Keratinocyte (primary cell): ENCODE results near the gene SUSD3. TPM values are rescaled to one million over a fixed set of nuclear protein-coding genes. Genes with fewer than 3 reads are reported as not detected.

Experiments used
- DNase-seq: peaks from one replicate; pipeline ENCODE4 v3.0.0-alpha.2; 2011; ENCODE audit warnings: low read depth, missing footprints, low spot score
- FAIRE-seq: peaks from 2 replicates; lab custom pipeline; 2011; peaks lifted over from hg19 to GRCh38; lab: Jason Lieb, UNC
- H2AFZ ChIP-seq: 2 replicates; pipeline ENCODE4 v1.6.0; 2012; ENCODE audit warnings: low read length, control low read depth, inconsistent platforms; ENCODE audit not compliant: control insufficient read depth
- H3K27ac ChIP-seq: 2 replicates; pipeline ENCODE4 v1.5.1; 2011; ENCODE audit warnings: low read length; ENCODE audit not compliant: control insufficient read depth, insufficient read depth
- H3K27me3 ChIP-seq: 3 replicates; pipeline ENCODE4 v1.6.0; 2011; ENCODE audit warnings: low read length; ENCODE audit not compliant: control insufficient read depth, insufficient read depth; ENCODE audit errors: extremely low read depth
- H3K36me3 ChIP-seq, 2 experiments: 2 replicates in 1 of 2; 3 replicates in 1 of 2; pipeline ENCODE4 v1.5.1; 2011; ENCODE audit warnings: low read length in 2 of 2, mild to moderate bottlenecking in 1 of 2; ENCODE audit not compliant: control insufficient read depth in 2 of 2, insufficient read depth in 2 of 2; ENCODE audit errors: extremely low read depth in 1 of 2
- H3K4me1 ChIP-seq: 3 replicates; pipeline ENCODE4 v1.5.1; 2011; ENCODE audit warnings: low read length; ENCODE audit not compliant: control insufficient read depth, insufficient read depth; ENCODE audit errors: extremely low read depth
- H3K4me2 ChIP-seq: 3 replicates; pipeline ENCODE4 v1.6.0; 2011; ENCODE audit warnings: low read depth, low read length; ENCODE audit not compliant: control insufficient read depth, insufficient read depth; ENCODE audit errors: extremely low read depth
- H3K4me3 ChIP-seq, 3 experiments: fragments of 200-600 bp in 1 of 3; sonication (generic) in 1 of 3; 2 replicates in 2 of 3; 3 replicates in 1 of 3; pipeline ENCODE4 v1.5.1; 2011 to 2016; ENCODE audit warnings: low read length in 3 of 3, mild to moderate bottlenecking in 3 of 3, control low read depth in 2 of 3, inconsistent platforms in 1 of 3, low read depth in 1 of 3, mixed read lengths in 1 of 3, mixed run types in 1 of 3, moderate library complexity in 1 of 3; ENCODE audit not compliant: control insufficient read depth in 2 of 3, insufficient read depth in 2 of 3; ENCODE audit errors: extremely low read depth in 1 of 3
- H3K79me2 ChIP-seq: 2 replicates; pipeline ENCODE4 v1.6.0; 2012; ENCODE audit warnings: low read length; ENCODE audit not compliant: control insufficient read depth, insufficient read depth
- H3K9ac ChIP-seq: 3 replicates; pipeline ENCODE4 v1.6.0; 2011; ENCODE audit warnings: low read length; ENCODE audit not compliant: control insufficient read depth, insufficient read depth; ENCODE audit errors: extremely low read depth
- H3K9me1 ChIP-seq: 3 replicates; pipeline ENCODE4 v1.6.0; 2011; ENCODE audit warnings: low read length; ENCODE audit not compliant: control insufficient read depth, insufficient read depth; ENCODE audit errors: extremely low read depth
- H3K9me3 ChIP-seq: 2 replicates; pipeline ENCODE4 v1.5.1; 2012; ENCODE audit warnings: low read depth, low read length; ENCODE audit not compliant: control insufficient read depth
- H4K20me1 ChIP-seq: 3 replicates; pipeline ENCODE4 v1.6.0; 2011; ENCODE audit warnings: low read length; ENCODE audit not compliant: control insufficient read depth, insufficient read depth; ENCODE audit errors: extremely low read depth
- EZH2 ChIP-seq: IDR thresholded peaks from one replicate; pipeline ENCODE4 v1.6.1; 2012; ENCODE audit warnings: inconsistent platforms, mild to moderate bottlenecking, low read length, moderate library complexity
- dilution Hi-C: fragments of 300-500 bp; cut with MboI; formaldehyde crosslinking; loops from one replicate; pipeline ENCODE4 v1.7.0; 2020; ENCODE audit warnings: low sequenced_read_pairs; ENCODE audit not compliant: extremely low pct_ligation_motif_present
- polyA plus RNA-seq, 5 experiments: library from polyadenylated mRNA; depleted of rRNA in 3 of 5; stranded (reverse) in 3 of 5; stranded (forward) in 1 of 5; unstranded in 1 of 5; fragments of >200 nt; gene quantifications; 1 replicate in 1 of 5; 2 replicates in 3 of 5; 3 replicates in 1 of 5; pipeline versions ENCODE4 v1.2.1 to v1.2.3, GENCODE V29; 2011 to 2012; ENCODE audit warnings: missing spikeins in 2 of 5, low read depth in 1 of 5, low replicate concordance in 1 of 5
- TF ChIP-seq, protein P1 (sequence below), 3 experiments: IDR thresholded peaks in 1 of 3; conservative IDR thresholded peaks in 1 of 3; optimal IDR thresholded peaks in 1 of 3; 2 replicates in 2 of 3; 3 replicates in 1 of 3; pipeline versions ENCODE3 to v1.5.1; 2011; ENCODE audit warnings: low read length in 3 of 3, mild to moderate bottlenecking in 3 of 3, moderate library complexity in 2 of 3, control low read depth in 1 of 3, inconsistent platforms in 1 of 3; ENCODE audit not compliant: insufficient read depth in 2 of 3; ENCODE audit errors: extremely low read depth in 1 of 3

SUSD3 gene
- polyA plus RNA-seq, 1 donor (not counting 4 experiments of a cell fraction or from before 2014, with no cell fraction given): 0.20 TPM

- no peak for DNase-seq
- no peaks in the 10 kb centered on the region for H3K27me3 ChIP-seq
- H3K36me3 ChIP-seq: peaks cover 0 to 7% of the 10 kb centered on the region in 2 experiments
- H3K9ac ChIP-seq: no peak overlapping the region
- H3K9me3 ChIP-seq: no peaks in the 10 kb centered on the region
- no peaks in the 10 kb centered on the region for H3K9me1 ChIP-seq
- no peak for FAIRE-seq
- H3K79me2 ChIP-seq: no peaks in the 10 kb centered on the region
- no peaks in the 10 kb centered on the region for H3K4me1 ChIP-seq
- no peak for TF ChIP-seq EZH2
- TF ChIP-seq, protein P1, sequence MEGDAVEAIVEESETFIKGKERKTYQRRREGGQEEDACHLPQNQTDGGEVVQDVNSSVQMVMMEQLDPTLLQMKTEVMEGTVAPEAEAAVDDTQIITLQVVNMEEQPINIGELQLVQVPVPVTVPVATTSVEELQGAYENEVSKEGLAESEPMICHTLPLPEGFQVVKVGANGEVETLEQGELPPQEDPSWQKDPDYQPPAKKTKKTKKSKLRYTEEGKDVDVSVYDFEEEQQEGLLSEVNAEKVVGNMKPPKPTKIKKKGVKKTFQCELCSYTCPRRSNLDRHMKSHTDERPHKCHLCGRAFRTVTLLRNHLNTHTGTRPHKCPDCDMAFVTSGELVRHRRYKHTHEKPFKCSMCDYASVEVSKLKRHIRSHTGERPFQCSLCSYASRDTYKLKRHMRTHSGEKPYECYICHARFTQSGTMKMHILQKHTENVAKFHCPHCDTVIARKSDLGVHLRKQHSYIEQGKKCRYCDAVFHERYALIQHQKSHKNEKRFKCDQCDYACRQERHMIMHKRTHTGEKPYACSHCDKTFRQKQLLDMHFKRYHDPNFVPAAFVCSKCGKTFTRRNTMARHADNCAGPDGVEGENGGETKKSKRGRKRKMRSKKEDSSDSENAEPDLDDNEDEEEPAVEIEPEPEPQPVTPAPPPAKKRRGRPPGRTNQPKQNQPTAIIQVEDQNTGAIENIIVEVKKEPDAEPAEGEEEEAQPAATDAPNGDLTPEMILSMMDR (optimal IDR thresholded peaks at IDR 0.05 in 1 of 3, IDR thresholded peaks at IDR 0.05 in 1 of 3, conservative IDR thresholded peaks at IDR 0.05 in 1 of 3; ENCODE audit: extremely low read depth in 1 of 3, insufficient read depth in 2 of 3, low read length in 3 of 3): no peak
- H3K4me3 ChIP-seq: no peak overlapping the region
- H3K4me2 ChIP-seq: no peak overlapping the region
- no peak overlapping the region for H3K27ac ChIP-seq
- dilution Hi-C loops: no loop called here
- H4K20me1 ChIP-seq: no peaks in the 10 kb centered on the region
- no peak overlapping the region for H2AFZ ChIP-seq
These were observed 59.7 kb downstream of the SUSD3 start for GRCh38 chr9:93117924-93118862.

DNA sequence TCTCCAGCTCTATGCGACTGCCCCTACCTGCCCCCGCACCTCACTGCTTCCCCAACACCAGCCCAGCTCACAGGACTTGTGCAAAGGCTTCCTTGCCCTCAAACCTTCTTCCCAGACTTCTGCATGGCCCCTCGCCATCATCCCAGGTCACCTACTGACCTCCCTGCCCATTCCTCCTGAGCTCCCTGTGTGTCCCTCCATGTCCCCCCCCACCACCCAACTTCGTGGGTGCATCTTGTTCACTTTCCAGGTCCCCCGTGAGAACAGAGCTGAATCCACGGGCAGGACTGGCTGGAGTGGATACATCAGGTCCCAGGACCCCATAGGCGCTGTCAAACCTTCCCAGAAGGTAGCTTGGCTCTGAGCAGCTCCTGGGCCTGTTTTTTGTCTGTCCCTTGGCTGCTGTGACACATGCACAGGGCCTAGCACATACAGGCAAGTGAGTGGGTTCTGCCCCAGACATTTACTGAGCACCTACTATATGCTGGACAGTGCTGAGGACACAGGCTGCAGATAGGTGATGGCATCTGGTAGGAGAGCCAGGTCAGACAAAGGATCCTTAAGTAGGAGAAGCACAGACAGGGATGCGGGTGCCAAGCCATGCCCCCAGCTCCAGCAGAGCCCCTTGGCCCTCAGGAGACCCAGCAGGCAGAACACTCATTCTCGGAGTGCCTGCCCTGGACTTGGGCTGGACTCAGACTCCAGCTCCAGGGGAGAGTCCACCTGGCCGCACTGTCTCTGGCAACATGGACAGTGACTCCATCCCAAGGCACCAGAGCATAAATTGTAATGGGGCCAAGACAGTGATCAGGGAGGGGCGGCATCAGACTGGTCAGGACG lies 60.6 kb downstream of the SUSD3 start:
- Histone ChIP-seq H3K27ac (no peak overlapping the region), H3K79me2 (no peaks in the 10 kb centered on the region), H3K4me3 (no peak overlapping the region), H3K9me3 (no peaks in the 10 kb centered on the region), H3K36me3 (peaks cover 0 to 1% of the 10 kb centered on the region in 2 experiments), H3K9me1 (no peaks in the 10 kb centered on the region), H3K9ac (no peak overlapping the region), H4K20me1 (no peaks in the 10 kb centered on the region), H3K27me3 (no peaks in the 10 kb centered on the region), H3K4me2 (no peak overlapping the region), H2AFZ (no peak overlapping the region), H3K4me1 (no peaks in the 10 kb centered on the region)
- TF ChIP-seq, protein P1 (optimal IDR thresholded peaks at IDR 0.05 in 1 of 3, IDR thresholded peaks at IDR 0.05 in 1 of 3, conservative IDR thresholded peaks at IDR 0.05 in 1 of 3; ENCODE audit: extremely low read depth in 1 of 3, insufficient read depth in 2 of 3, low read length in 3 of 3): no peak
- no peak for TF ChIP-seq EZH2
- dilution Hi-C loops: no loop called here
- no peak for FAIRE-seq
- no peak for DNase-seq
